T-helper 2 cell treated with Interferon-gamma antibody and Interleukin-4, amounts not matched to agents 100 ng/mL and 5 ng/mL, for 36 hours (primary cell): ENCODE data around the gene SPEN. TPM values are rescaled to one million over a fixed set of nuclear protein-coding genes. Genes with fewer than 3 reads are reported as not detected.
"Not testable (repeated sequence)": the region's sequence is repeated elsewhere in the genome, so short reads cannot be mapped to it uniquely, and the experiment has no call there.

Experiments used
- intact Hi-C: fragments of 100-400 bp; cut with micrococcal nuclease; formaldehyde crosslinking; loops from one replicate; pipeline ENCODE4 v1.15.1; 2023
- total RNA-seq: library from RNA; stranded (reverse); gene quantifications from 2 replicates; pipeline ENCODE4 v1.2.3, GENCODE V29; 2022

The SPEN gene
- total RNA-seq, 1 donor from 2014 or later: 64.1 TPM

GRCh38 chr1:15852828-15853302 lies 5.4 kb downstream of the SPEN start:
- intact Hi-C loops: no loop called here

- intact Hi-C loops: no loop called here
Measured at GRCh38 chr1:15856888-15857287, 9.4 kb downstream of the SPEN start.

GRCh38 chr1:15858069-15858670 lies 10.7 kb downstream of the SPEN start:
- intact Hi-C loops: no loop called here

GRCh38 chr1:15858672-15859372 lies 11.3 kb downstream of the SPEN start:
- intact Hi-C loops: no loop called here

- intact Hi-C loops: no loop called here
Measured at GRCh38 chr1:15863156-15863901, 15.8 kb downstream of the SPEN start.

- intact Hi-C loops: no loop called here
Measured at GRCh38 chr1:15866721-15867201, 19.3 kb downstream of the SPEN start.

- intact Hi-C loops: no loop called here
Measured at GRCh38 chr1:15867288-15867687, 19.8 kb downstream of the SPEN start.

- intact Hi-C loops: no loop called here
Measured at GRCh38 chr1:15869413-15869812, 21.9 kb downstream of the SPEN start.

- intact Hi-C loops: no loop called here
Measured at GRCh38 chr1:15870421-15870820, 22.9 kb downstream of the SPEN start.

GRCh38 chr1:15874471-15874870 lies 27.0 kb downstream of the SPEN start:
- intact Hi-C loops: no loop called here

GRCh38 chr1:15876357-15877055 lies 29.0 kb downstream of the SPEN start:
- intact Hi-C loops: no loop called here

- intact Hi-C loops: no loop called here
Measured at GRCh38 chr1:15881961-15882360, 34.5 kb downstream of the SPEN start.

- intact Hi-C loops: no loop called here
Measured at GRCh38 chr1:15882665-15883064, 35.2 kb downstream of the SPEN start.

GRCh38 chr1:15883326-15883725 lies 35.8 kb downstream of the SPEN start:
- intact Hi-C loops: no loop called here

GRCh38 chr1:15884477-15884876 lies 37.0 kb downstream of the SPEN start:
- intact Hi-C loops: no loop called here

GRCh38 chr1:15885269-15885668 lies 37.8 kb downstream of the SPEN start:
- intact Hi-C loops: no loop called here

GRCh38 chr1:15885701-15886610 lies 38.4 kb downstream of the SPEN start:
- intact Hi-C loops: no loop called here

GRCh38 chr1:15886611-15887167 lies 39.2 kb downstream of the SPEN start:
- intact Hi-C loops: no loop called here

GRCh38 chr1:15892857-15893599 lies 45.5 kb downstream of the SPEN start:
- intact Hi-C loops: not testable (repeated sequence)
